A549 (cell line): ENCODE data around the gene ELAPOR1.

ENCODE experiments used
- CEBPB ChIP-seq, 2 experiments: fragments of >200 bp in 1 of 2; sonication (Bioruptor Twin) in 1 of 2; formaldehyde crosslinking in 1 of 2; IDR thresholded peaks; 2 replicates each; pipeline ENCODE4 v1.6.1; 2012 to 2016
- HOXA7 ChIP-seq: fragments of 250-450 bp; sonication (Bioruptor Pico); IDR thresholded peaks from 2 replicates; pipeline ENCODE4 v1.5.0; 2020; ENCODE audit warnings: mild to moderate bottlenecking, moderate library complexity
- POLR2A ChIP-seq: IDR thresholded peaks from 2 replicates; pipeline ENCODE4 v1.6.1; 2012; ENCODE audit warnings: mild to moderate bottlenecking, low read length
- TF ChIP-seq, protein P1 (sequence below): fragments of >200 bp; sonication (Bioruptor Twin); formaldehyde crosslinking; IDR thresholded peaks from 3 replicates; pipeline ENCODE4 v1.6.1; 2016
- TF ChIP-seq, protein P2 (sequence below): fragments of 250-450 bp; sonication (Bioruptor Pico); IDR thresholded peaks from 2 replicates; pipeline ENCODE4 v1.5.0; 2020; ENCODE audit warnings: low read depth, mild to moderate bottlenecking, moderate library complexity
- TF ChIP-seq, protein P3 (sequence below): fragments of >200 bp; sonication (Bioruptor Twin); formaldehyde crosslinking; IDR thresholded peaks from 3 replicates; pipeline ENCODE4 v1.5.1; 2016

DNA sequence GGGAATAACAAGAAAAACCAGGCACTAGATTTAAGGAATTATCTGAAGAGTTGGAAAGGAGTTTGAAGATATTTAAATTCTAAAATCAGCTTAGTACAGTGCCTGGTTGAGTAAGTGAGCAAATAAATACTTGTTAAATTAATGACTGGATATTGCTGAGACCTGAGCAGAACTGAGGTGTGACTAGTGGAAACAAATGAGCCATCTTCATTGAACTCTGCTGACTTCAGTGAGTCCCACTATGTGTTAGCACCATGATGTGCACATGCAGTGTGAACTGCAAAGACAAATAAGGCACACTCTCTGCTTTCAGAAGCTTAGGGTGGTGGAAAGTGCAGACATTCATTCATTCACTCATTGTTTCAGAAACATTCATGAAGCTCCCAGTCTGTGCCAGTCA lies 48.7 kb downstream of the ELAPOR1 start:
- TF ChIP-seq HOXA7 (no peak), POLR2A (no peak), CEBPB (IDR thresholded peaks at IDR 0.05) (no peak; a peak in 1 of 4 replicates)
- TF ChIP-seq, protein P1, sequence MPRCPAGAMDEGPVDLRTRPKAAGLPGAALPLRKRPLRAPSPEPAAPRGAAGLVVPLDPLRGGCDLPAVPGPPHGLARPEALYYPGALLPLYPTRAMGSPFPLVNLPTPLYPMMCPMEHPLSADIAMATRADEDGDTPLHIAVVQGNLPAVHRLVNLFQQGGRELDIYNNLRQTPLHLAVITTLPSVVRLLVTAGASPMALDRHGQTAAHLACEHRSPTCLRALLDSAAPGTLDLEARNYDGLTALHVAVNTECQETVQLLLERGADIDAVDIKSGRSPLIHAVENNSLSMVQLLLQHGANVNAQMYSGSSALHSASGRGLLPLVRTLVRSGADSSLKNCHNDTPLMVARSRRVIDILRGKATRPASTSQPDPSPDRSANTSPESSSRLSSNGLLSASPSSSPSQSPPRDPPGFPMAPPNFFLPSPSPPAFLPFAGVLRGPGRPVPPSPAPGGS, result no peak
- TF ChIP-seq, protein P2, sequence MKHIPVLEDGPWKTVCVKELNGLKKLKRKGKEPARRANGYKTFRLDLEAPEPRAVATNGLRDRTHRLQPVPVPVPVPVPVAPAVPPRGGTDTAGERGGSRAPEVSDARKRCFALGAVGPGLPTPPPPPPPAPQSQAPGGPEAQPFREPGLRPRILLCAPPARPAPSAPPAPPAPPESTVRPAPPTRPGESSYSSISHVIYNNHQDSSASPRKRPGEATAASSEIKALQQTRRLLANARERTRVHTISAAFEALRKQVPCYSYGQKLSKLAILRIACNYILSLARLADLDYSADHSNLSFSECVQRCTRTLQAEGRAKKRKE (CRISPR knock-in tag), result no peak
- TF ChIP-seq, protein P3, sequence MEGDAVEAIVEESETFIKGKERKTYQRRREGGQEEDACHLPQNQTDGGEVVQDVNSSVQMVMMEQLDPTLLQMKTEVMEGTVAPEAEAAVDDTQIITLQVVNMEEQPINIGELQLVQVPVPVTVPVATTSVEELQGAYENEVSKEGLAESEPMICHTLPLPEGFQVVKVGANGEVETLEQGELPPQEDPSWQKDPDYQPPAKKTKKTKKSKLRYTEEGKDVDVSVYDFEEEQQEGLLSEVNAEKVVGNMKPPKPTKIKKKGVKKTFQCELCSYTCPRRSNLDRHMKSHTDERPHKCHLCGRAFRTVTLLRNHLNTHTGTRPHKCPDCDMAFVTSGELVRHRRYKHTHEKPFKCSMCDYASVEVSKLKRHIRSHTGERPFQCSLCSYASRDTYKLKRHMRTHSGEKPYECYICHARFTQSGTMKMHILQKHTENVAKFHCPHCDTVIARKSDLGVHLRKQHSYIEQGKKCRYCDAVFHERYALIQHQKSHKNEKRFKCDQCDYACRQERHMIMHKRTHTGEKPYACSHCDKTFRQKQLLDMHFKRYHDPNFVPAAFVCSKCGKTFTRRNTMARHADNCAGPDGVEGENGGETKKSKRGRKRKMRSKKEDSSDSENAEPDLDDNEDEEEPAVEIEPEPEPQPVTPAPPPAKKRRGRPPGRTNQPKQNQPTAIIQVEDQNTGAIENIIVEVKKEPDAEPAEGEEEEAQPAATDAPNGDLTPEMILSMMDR, result no peak
